ENCODE results near the gene TGFB3.

- TF ChIP-seq POLR2AphosphoS5 (IDR thresholded peaks at IDR 0.05; ENCODE audit: borderline replicate concordance, low read depth, low read length) (no peak), EZH2 (IDR thresholded peaks at IDR 0.05) (no peak)
These were observed 72.2 kb downstream of the TGFB3 start for GRCh38 chr14:75909630-75910029.
